Measurements from ENCODE around the gene CNTNAP5. TPM values are rescaled to one million over a fixed set of nuclear protein-coding genes. Genes with fewer than 3 reads are reported as not detected.

CNTNAP5 gene
- total and polyA plus RNA-seq, 2 donors (not counting 3 experiments of a cell fraction or from before 2014, with no cell fraction given) = not detected

- Histone ChIP-seq H2AFZ (ENCODE audit: low read depth, low read length) (no peak overlapping the region), H3K4me2 (ENCODE audit: insufficient read depth, low read length) (no peak overlapping the region), H3K4me1 (ENCODE audit: control insufficient read depth, extremely low read depth, insufficient read depth, low read length) (no peaks in the 10 kb centered on the region), H3K27ac (ENCODE audit: insufficient read depth, low read depth, low read length) (no peak overlapping the region), H3K9me3 (replicated peaks; ENCODE audit: control insufficient read depth, insufficient read depth, low read length) (peaks cover 10% of the 10 kb centered on the region), H3K36me3 (ENCODE audit: control insufficient read depth in 2 of 2, extremely low read depth in 1 of 2, insufficient read depth in 2 of 2, low read length in 2 of 2) (no peaks in the 10 kb centered on the region), H3K79me2 (ENCODE audit: control insufficient read depth, insufficient read depth, low read length) (no peaks in the 10 kb centered on the region), H3K27me3 (ENCODE audit: control insufficient read depth in 2 of 2, insufficient read depth in 2 of 2, low read length in 2 of 2) (no peaks in the 10 kb centered on the region), H4K20me1 (replicated peaks; ENCODE audit: control insufficient read depth, extremely low read depth, insufficient read depth, low read length) (no peaks in the 10 kb centered on the region), H3K4me3 (replicated peaks in 1 of 3; ENCODE audit: insufficient read depth in 1 of 3, low read depth in 1 of 3, low read length in 3 of 3) (no peak overlapping the region), H3K9me1 (replicated peaks; ENCODE audit: control insufficient read depth, extremely low read depth, insufficient read depth, low read length) (no peaks in the 10 kb centered on the region), H3K9ac (replicated peaks; ENCODE audit: extremely low read depth, insufficient read depth, low read length) (no peak overlapping the region)
- ChIA-PET CTCF (no interaction called here), POLR2A (no interaction called here)
- no peak for DNase-seq (ENCODE audit: low read depth, low spot score)
- FAIRE-seq = no peak
- BruUV-seq (replicated peaks) = no TSS peak
- no peak for TF ChIP-seq CTCF (IDR thresholded peaks at IDR 0.05; ENCODE audit: extremely low read depth in 1 of 2, insufficient read depth in 1 of 2, low read depth in 1 of 2, low read length in 2 of 2)
- no peak for TF ChIP-seq POLR2AphosphoS5 (IDR thresholded peaks at IDR 0.05; ENCODE audit: insufficient read depth, low read depth, low read length)
- TF ChIP-seq FOS (IDR thresholded peaks at IDR 0.05; ENCODE audit: borderline replicate concordance, insufficient read depth, low read length) = no peak
- TF ChIP-seq EZH2 (IDR thresholded peaks at IDR 0.05; ENCODE audit: borderline replicate concordance, low read depth, low read length, severe bottlenecking) = no peak
- no peak for TF ChIP-seq JUN (IDR thresholded peaks at IDR 0.05; ENCODE audit: borderline replicate concordance, insufficient read depth, insufficient read length, low read depth)
- no peak for TF ChIP-seq MYC (IDR thresholded peaks at IDR 0.05; ENCODE audit: low read depth, low read length)
- no peak for TF ChIP-seq MAX (IDR thresholded peaks at IDR 0.05; ENCODE audit: insufficient read depth, insufficient read length)
- no peak for TF ChIP-seq GATA2 (IDR thresholded peaks at IDR 0.05; ENCODE audit: insufficient read depth, insufficient read length, low read depth, low read length)
- TF ChIP-seq POLR2A (IDR thresholded peaks at IDR 0.05; ENCODE audit: low read depth, low read length) = no peak
- dilution Hi-C loops (cut with MboI; ENCODE audit: extremely low pct_ligation_motif_present, low sequenced_read_pairs) = no loop called here
- intact Hi-C loops (cut with micrococcal nuclease) = no loop called here
Observed at GRCh38 chr2:124163840-124164239, 138.8 kb downstream of the CNTNAP5 start.

Data from endothelial cell of umbilical vein (primary cell).